Natural killer cell (primary cell): Measurements from ENCODE around the gene CPLX3. TPM values are rescaled to one million over a fixed set of nuclear protein-coding genes. Genes with fewer than 3 reads are reported as not detected.

ENCODE experiments used
- ATAC-seq, 3 donors: fragments of 150-1000 bp in 2 of 3; fragments of 200-7000 bp in 1 of 3; cut with Tn5 transposase; 1 replicate in 1 of 3; 2 replicates in 2 of 3; pipeline ENCODE4 v1.10.0; 2021; ENCODE audit warnings: mild to moderate bottlenecking in 2 of 3, moderate library complexity in 2 of 3
- DNase-seq, 2 donors: peaks; one replicate each; pipeline versions ENCODE4 v3.0.0 to v3.0.0-alpha.2; 2013 to 2021; ENCODE audit warnings: mixed read lengths in 1 of 2
- H3K27ac ChIP-seq: one replicate; pipeline ENCODE4 v1.5.1; 2013; ENCODE audit warnings: mild to moderate bottlenecking, low read length
- H3K27me3 ChIP-seq: one replicate; pipeline ENCODE4 v1.6.1; 2013; ENCODE audit warnings: low read length; ENCODE audit not compliant: control insufficient read depth, insufficient read depth
- H3K36me3 ChIP-seq: one replicate; pipeline ENCODE4 v1.6.1; 2013; ENCODE audit warnings: low read length; ENCODE audit not compliant: control insufficient read depth, insufficient read depth
- H3K4me1 ChIP-seq: one replicate; pipeline ENCODE4 v1.6.1; 2013; ENCODE audit warnings: low read length; ENCODE audit not compliant: control insufficient read depth, insufficient read depth
- H3K4me3 ChIP-seq: one replicate; pipeline ENCODE4 v1.5.1; 2013; ENCODE audit warnings: low read length
- H3K9me3 ChIP-seq: one replicate; pipeline ENCODE4 v1.6.1; 2013; ENCODE audit warnings: low read length; ENCODE audit not compliant: control insufficient read depth, insufficient read depth
- H3K27ac Mint-ChIP-seq, 2 donors: one replicate each; pipeline ENCODE4 v1.8.0; 2022; ENCODE audit warnings: mild to moderate bottlenecking in 2 of 2, mixed read lengths in 2 of 2, moderate library complexity in 1 of 2
- H3K27me3 Mint-ChIP-seq, 2 donors: one replicate each; pipeline ENCODE4 v1.8.0; 2022; ENCODE audit warnings: low read depth in 2 of 2, mixed read lengths in 2 of 2
- H3K36me3 Mint-ChIP-seq: one replicate; pipeline ENCODE4 v1.8.0; 2022; ENCODE audit warnings: mixed read lengths
- H3K4me1 Mint-ChIP-seq, 2 donors: one replicate each; pipeline ENCODE4 v1.8.0; 2022; ENCODE audit warnings: mixed read lengths in 2 of 2
- H3K4me3 Mint-ChIP-seq: one replicate; pipeline ENCODE4 v1.8.0; 2022; ENCODE audit warnings: mild to moderate bottlenecking, moderate library complexity, mixed read lengths
- H3K9me3 Mint-ChIP-seq, 2 donors: one replicate each; pipeline ENCODE4 v1.8.0; 2022; ENCODE audit warnings: mixed read lengths in 2 of 2
- WGBS: methylation state at CpG from one replicate; pipeline ENCODE4 v1.1.7; 2013; ENCODE audit warnings: missing lambda C conversion rate; ENCODE audit not compliant: insufficient coverage; 5-methylcytosine and 5-hydroxymethylcytosine counted together
- intact Hi-C: fragments of 100-400 bp; cut with micrococcal nuclease; formaldehyde crosslinking; loops from one replicate; pipeline ENCODE4 v1.14.2; 2022
- total RNA-seq, 4 donors: library from RNA; stranded (reverse); fragments of 120-200 nt in 1 of 4; gene quantifications; one replicate each; pipeline versions ENCODE4 v1.2.3 to v1.2.4, GENCODE V29; 2013 to 2022
- TF ChIP-seq, protein P1 (sequence below): fragments of 200-600 bp; IDR thresholded peaks from one replicate; pipeline ENCODE4 v1.8.0; 2022; ENCODE audit warnings: antibody characterized with exemption

CPLX3 gene
- total RNA-seq, 3 donors from 2014 or later (not counting 1 experiment from before 2014, with no cell fraction given) = 0.16 to 0.93 TPM; not detected in 1

GRCh38 chr15:74778599-74778970 lies 47.8 kb upstream of the CPLX3 start:
- no peaks in the 10 kb centered on the region for H3K9me3 ChIP-seq
- Mint-ChIP-seq H3K9me3 (no peaks in the 10 kb centered on the region), H3K4me1 (peaks cover 55 to 70% of the 10 kb centered on the region in 2 donors), H3K36me3 (no peaks in the 10 kb centered on the region), H3K4me3 (peak overlapping the region; percentile 47), H3K27ac (peak overlapping the region; percentile 97 to 98), H3K27me3 (no peaks in the 10 kb centered on the region)
- H3K27ac ChIP-seq = peak overlapping the region; percentile 90
- H3K27me3 ChIP-seq = no peaks in the 10 kb centered on the region
- no peak overlapping the region for H3K4me3 ChIP-seq
- intact Hi-C loops = no loop called here
- H3K36me3 ChIP-seq = no peaks in the 10 kb centered on the region
- ATAC-seq (no peak), DNase-seq (no peak)
- TF ChIP-seq, protein P1, sequence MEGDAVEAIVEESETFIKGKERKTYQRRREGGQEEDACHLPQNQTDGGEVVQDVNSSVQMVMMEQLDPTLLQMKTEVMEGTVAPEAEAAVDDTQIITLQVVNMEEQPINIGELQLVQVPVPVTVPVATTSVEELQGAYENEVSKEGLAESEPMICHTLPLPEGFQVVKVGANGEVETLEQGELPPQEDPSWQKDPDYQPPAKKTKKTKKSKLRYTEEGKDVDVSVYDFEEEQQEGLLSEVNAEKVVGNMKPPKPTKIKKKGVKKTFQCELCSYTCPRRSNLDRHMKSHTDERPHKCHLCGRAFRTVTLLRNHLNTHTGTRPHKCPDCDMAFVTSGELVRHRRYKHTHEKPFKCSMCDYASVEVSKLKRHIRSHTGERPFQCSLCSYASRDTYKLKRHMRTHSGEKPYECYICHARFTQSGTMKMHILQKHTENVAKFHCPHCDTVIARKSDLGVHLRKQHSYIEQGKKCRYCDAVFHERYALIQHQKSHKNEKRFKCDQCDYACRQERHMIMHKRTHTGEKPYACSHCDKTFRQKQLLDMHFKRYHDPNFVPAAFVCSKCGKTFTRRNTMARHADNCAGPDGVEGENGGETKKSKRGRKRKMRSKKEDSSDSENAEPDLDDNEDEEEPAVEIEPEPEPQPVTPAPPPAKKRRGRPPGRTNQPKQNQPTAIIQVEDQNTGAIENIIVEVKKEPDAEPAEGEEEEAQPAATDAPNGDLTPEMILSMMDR = no peak
- H3K4me1 ChIP-seq = peaks cover 80% of the 10 kb centered on the region
- WGBS = 83% methylated on average over 2 of the region's 5 CpGs

DNA sequence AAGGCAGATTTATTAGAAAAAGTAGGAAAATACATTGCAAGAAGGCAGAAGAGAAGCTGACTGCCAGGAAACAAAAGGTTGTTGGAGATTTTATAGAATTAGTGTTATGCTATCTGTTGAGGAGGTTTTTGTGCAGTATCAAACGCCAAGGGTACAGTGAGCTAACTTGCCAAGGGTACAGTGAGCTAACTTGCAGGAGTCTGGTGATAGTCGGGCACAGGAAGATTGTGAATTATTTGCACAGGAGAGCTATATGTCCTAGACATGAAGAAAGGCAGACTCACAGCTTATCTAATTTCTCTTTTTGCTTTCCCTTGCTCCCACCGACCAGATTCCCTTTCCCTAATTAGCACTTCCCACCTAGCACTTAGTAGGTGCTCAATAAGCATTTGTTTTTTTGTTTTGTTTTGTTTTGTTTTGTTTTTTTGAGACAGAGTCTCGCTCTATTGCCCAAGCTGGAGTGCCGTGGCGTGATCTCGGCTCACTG lies 47.2 kb upstream of the CPLX3 start:
- 37% methylated on average over 5 of the region's 7 CpGs for WGBS
- no peaks in the 10 kb centered on the region for H3K27me3 Mint-ChIP-seq
- no peaks in the 10 kb centered on the region for H3K36me3 ChIP-seq
- H3K36me3 Mint-ChIP-seq = no peaks in the 10 kb centered on the region
- ATAC-seq (no peak), DNase-seq (peak in 1 of 2 donors; percentile 41)
- peak overlapping the region; percentile 92 for H3K4me3 Mint-ChIP-seq
- H3K4me3 ChIP-seq = no peak overlapping the region
- peaks cover 81% of the 10 kb centered on the region for H3K4me1 ChIP-seq
- peaks cover 59 to 75% of the 10 kb centered on the region in 2 donors for H3K4me1 Mint-ChIP-seq
- H3K27ac Mint-ChIP-seq = peak overlapping the region; percentile 97 to 98
- peak overlapping the region; percentile 90 for H3K27ac ChIP-seq
- H3K27me3 ChIP-seq = no peaks in the 10 kb centered on the region
- intact Hi-C loops = no loop called here
- TF ChIP-seq, protein P1 = no peak
- H3K9me3 Mint-ChIP-seq = no peaks in the 10 kb centered on the region
- H3K9me3 ChIP-seq = no peaks in the 10 kb centered on the region

DNA sequence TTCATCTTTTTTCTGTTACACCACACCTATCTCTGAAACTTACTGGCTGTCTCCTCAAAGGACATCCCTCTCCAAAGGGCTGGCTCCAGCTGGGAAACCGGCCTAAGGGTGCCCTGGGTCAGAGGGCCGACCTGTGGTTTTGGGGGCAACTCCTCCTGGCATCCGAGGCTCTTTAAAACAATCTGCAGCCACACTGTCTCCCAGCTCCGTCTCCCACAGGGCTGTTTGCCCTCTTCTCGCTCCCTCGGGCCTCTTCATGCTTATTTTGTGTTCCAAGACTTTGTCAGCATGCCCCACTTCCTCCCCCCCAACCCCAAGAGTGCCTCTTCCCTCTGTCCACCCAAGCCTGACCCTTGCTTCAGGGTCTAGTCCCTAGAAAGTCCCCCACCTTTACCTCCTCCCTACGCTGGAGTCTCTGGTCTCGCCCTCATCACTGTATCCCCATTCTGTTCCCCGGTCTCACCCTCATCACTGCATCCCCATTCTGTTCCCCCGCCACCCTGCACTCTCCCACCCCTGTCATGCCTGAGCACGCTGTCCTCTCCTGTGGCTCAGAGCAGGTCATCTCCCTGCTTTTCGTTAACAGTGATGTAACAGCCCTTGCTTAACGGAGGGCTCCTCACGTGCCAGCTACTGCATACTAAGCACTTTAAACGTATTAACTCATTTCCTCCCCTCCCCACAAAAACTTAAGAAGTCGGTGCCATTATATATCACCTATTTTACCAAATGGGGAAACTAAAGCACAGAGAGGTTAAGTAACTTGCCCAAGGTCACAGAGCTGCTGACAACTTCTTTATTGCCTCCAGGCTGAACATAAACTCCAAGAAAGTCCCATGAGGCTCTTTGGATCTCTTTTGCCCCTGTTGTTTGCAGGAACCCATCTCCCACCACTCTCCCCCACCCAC lies 45.6 kb upstream of the CPLX3 start:
- no peaks in the 10 kb centered on the region for H3K27me3 ChIP-seq
- ATAC-seq (peak in 2 of 3 donors; percentile 14 to 21), DNase-seq (peak in 1 of 2 donors; percentile 83)
- peaks cover 75 to 86% of the 10 kb centered on the region in 2 donors for H3K4me1 Mint-ChIP-seq
- H3K27ac ChIP-seq = peak overlapping the region; percentile 71
- 16% methylated on average over 16 of the region's 16 CpGs for WGBS
- H3K9me3 Mint-ChIP-seq = no peaks in the 10 kb centered on the region
- no peaks in the 10 kb centered on the region for H3K36me3 ChIP-seq
- H3K27me3 Mint-ChIP-seq = no peaks in the 10 kb centered on the region
- no peaks in the 10 kb centered on the region for H3K9me3 ChIP-seq
- no peaks in the 10 kb centered on the region for H3K36me3 Mint-ChIP-seq
- H3K27ac Mint-ChIP-seq = peak overlapping the region; percentile 97 to 98
- intact Hi-C loops = loop anchor here (10.0 kb wide), 2 partner anchors 424 to 674 kb away; partner anchors contain the start of genes C15orf39 and SIN3A
- H3K4me1 ChIP-seq = peaks cover 87% of the 10 kb centered on the region
- peak overlapping the region; percentile 92 for H3K4me3 Mint-ChIP-seq
- TF ChIP-seq, protein P1 = no peak
- H3K4me3 ChIP-seq = peak overlapping the region; percentile 54
